GM12878 (cell line): ENCODE data around the gene PLPP7. TPM values are rescaled to one million over a fixed set of nuclear protein-coding genes. Genes with fewer than 3 reads are reported as not detected.

Experiments used
- ATAC-seq: fragments of 200-7000 bp; cut with Tn5 transposase; 3 replicates; pipeline ENCODE4 v1.9.1; 2020; ENCODE audit warnings: mild to moderate bottlenecking, moderate library complexity
- BruUV-seq: library from RNA; stranded (reverse); fragments of 400-500 nt; replicated peaks from 2 replicates; lab custom pipeline; 2021; lab: Mats Ljungman, UMichigan
- CTCF ChIA-PET: fragments of 300-600 bp; sonication (Branson Sonifier 250); formaldehyde crosslinking; extraction: SDS; loops from one replicate; lab custom pipeline; 2021; ENCODE audit warnings: inconsistent platforms; lab: Yijun Ruan, JAX
- POLR2A ChIA-PET: fragments of 350-600 bp; formaldehyde crosslinking; extraction: SDS; loops from one replicate; lab custom pipeline; 2021; ENCODE audit warnings: inconsistent platforms; lab: Charles Lee
- RAD21 ChIA-PET: fragments of 300-600 bp; sonication (Branson Sonifier 250); formaldehyde crosslinking; loops from one replicate; lab custom pipeline; 2023; ENCODE audit warnings: antibody characterized with exemption; ENCODE audit not compliant: unreplicated experiment; lab: Charles Lee
- SMC1A ChIA-PET: fragments of 300-600 bp; sonication (Branson Sonifier 250); formaldehyde crosslinking; loops from one replicate; lab custom pipeline; 2023; ENCODE audit not compliant: unreplicated experiment, uncharacterized antibody; lab: Charles Lee
- DNase-seq: peaks from one replicate; pipeline ENCODE4 v3.0.0-alpha.2; 2011; ENCODE audit warnings: low read depth, low spot score
- FAIRE-seq: peaks from 3 replicates; lab custom pipeline; 2011; peaks lifted over from hg19 to GRCh38; lab: Jason Lieb, UNC
- H2AFZ ChIP-seq: 2 replicates; pipeline ENCODE4 v1.6.0; 2011; ENCODE audit warnings: low read depth, low read length, control low read depth; ENCODE audit not compliant: control insufficient read depth
- H3K27ac ChIP-seq: 2 replicates; pipeline ENCODE4 v1.5.1; 2011; ENCODE audit warnings: control low read depth; ENCODE audit not compliant: control insufficient read depth, insufficient read depth
- H3K27me3 ChIP-seq, 2 experiments: replicated peaks in 1 of 2; 2 replicates each; pipeline versions ENCODE4 v1.6.0 to v1.6.1; 2011; ENCODE audit warnings: low read length in 1 of 2; ENCODE audit not compliant: control insufficient read depth in 2 of 2, insufficient read depth in 2 of 2
- H3K36me3 ChIP-seq, 2 experiments: 2 replicates each; pipeline ENCODE4 v1.5.1; 2011; ENCODE audit warnings: low read length in 1 of 2; ENCODE audit not compliant: control insufficient read depth in 2 of 2, insufficient read depth in 2 of 2
- H3K4me1 ChIP-seq: 2 replicates; pipeline ENCODE4 v1.6.1; 2011; ENCODE audit warnings: mild to moderate bottlenecking, low read length, moderate library complexity, mixed read lengths; ENCODE audit not compliant: control insufficient read depth, insufficient read depth
- H3K4me2 ChIP-seq: 2 replicates; pipeline ENCODE4 v1.6.0; 2011; ENCODE audit warnings: control low read depth; ENCODE audit not compliant: control insufficient read depth, insufficient read depth
- H3K4me3 ChIP-seq: fragments of 200-600 bp; sonication (generic); 2 replicates; pipeline ENCODE4 v1.5.1; 2016
- H3K79me2 ChIP-seq: 2 replicates; pipeline ENCODE4 v1.6.0; 2011; ENCODE audit warnings: low read length; ENCODE audit not compliant: control insufficient read depth, insufficient read depth
- H3K9ac ChIP-seq: 2 replicates; pipeline ENCODE4 v1.8.0; 2011; ENCODE audit warnings: low read length, control low read depth, mixed read lengths; ENCODE audit not compliant: control insufficient read depth, insufficient read depth
- H3K9me3 ChIP-seq: replicated peaks from 3 replicates; pipeline ENCODE4 v1.5.1; 2011; ENCODE audit warnings: mild to moderate bottlenecking, low read length; ENCODE audit not compliant: control insufficient read depth, insufficient read depth
- H4K20me1 ChIP-seq: 2 replicates; pipeline ENCODE4 v1.6.0; 2011; ENCODE audit not compliant: control insufficient read depth, insufficient read depth
- ATF3 ChIP-seq: IDR thresholded peaks from 2 replicates; pipeline ENCODE4 v1.6.1; 2011; ENCODE audit warnings: low read depth, mild to moderate bottlenecking, low read length, moderate library complexity, borderline replicate concordance; ENCODE audit errors: extremely low read depth
- JUNB ChIP-seq: IDR thresholded peaks from 2 replicates; pipeline ENCODE4 v1.6.1; 2016; ENCODE audit warnings: antibody characterized with exemption, mild to moderate bottlenecking
- NKRF ChIP-seq: fragments of 450-650 bp; conservative IDR thresholded peaks from 2 replicates; pipeline ENCODE4 v1.6.1; 2017; ENCODE audit warnings: mild to moderate bottlenecking, moderate library complexity
- PRDM15 ChIP-seq: fragments of 450-650 bp; formaldehyde crosslinking; IDR thresholded peaks from 2 replicates; pipeline ENCODE4 v1.4.0; 2020; ENCODE audit warnings: mild to moderate bottlenecking, moderate library complexity
- RUNX3 ChIP-seq: IDR thresholded peaks from 2 replicates; pipeline ENCODE4 v1.6.1; 2012; ENCODE audit warnings: low read length, inconsistent platforms
- SPI1 ChIP-seq: IDR thresholded peaks from 2 replicates; pipeline ENCODE4 v1.6.1; 2011; ENCODE audit warnings: low read depth, mild to moderate bottlenecking, low read length, moderate library complexity, borderline replicate concordance; ENCODE audit not compliant: insufficient read depth
- TCF3 ChIP-seq: IDR thresholded peaks from 2 replicates; pipeline ENCODE4 v1.6.1; 2012; ENCODE audit warnings: low read depth, mild to moderate bottlenecking, low read length, borderline replicate concordance; ENCODE audit not compliant: insufficient read depth
- TCF7 ChIP-seq: IDR thresholded peaks from 2 replicates; pipeline ENCODE4 v1.6.1; 2014; ENCODE audit warnings: antibody characterized with exemption, borderline replicate concordance
- ZBTB11 ChIP-seq: fragments of 450-650 bp; formaldehyde crosslinking; IDR thresholded peaks from 2 replicates; pipeline ENCODE4 v1.5.0; 2022; ENCODE audit warnings: mild to moderate bottlenecking, missing genetic modification characterization
- WGBS: methylation state at CpG from one replicate; pipeline ENCODE4 v1.1.6; 2016; ENCODE audit warnings: low lambda C conversion rate; ENCODE audit not compliant: insufficient replicate concordance, insufficient coverage; ENCODE audit errors: missing lambda C conversion rate; 5-methylcytosine and 5-hydroxymethylcytosine counted together
- in situ Hi-C: fragments of 300-500 bp; cut with MboI; formaldehyde crosslinking; loops from 9 replicates; pipeline ENCODE4 v1.14.3; 2018; ENCODE audit warnings: mixed read lengths
- intact Hi-C: fragments of 100-400 bp; cut with micrococcal nuclease; formaldehyde crosslinking; loops from one replicate; pipeline ENCODE4 v1.14.2; 2022; ENCODE audit not compliant: unreplicated experiment
- polyA plus RNA-seq, 11 experiments: library from polyadenylated mRNA; depleted of rRNA in 4 of 11; unstranded in 6 of 11; stranded (reverse) in 5 of 11; fragments of >200 nt; fragmentation: Nextera tagmentation in 4 of 11; fragmentation: Illumina TruSeq in 1 of 11; extraction: Ambion mirVana in 4 of 11; extraction: Trizol in 1 of 11; gene quantifications; 1 replicate in 1 of 11; 2 replicates in 10 of 11; pipeline versions ENCODE4 v1.2.1 to v1.2.3, GENCODE V29; 2011 to 2016; ENCODE audit warnings: inconsistent platforms in 2 of 11, missing spikeins in 2 of 11, low read depth in 1 of 11
- total RNA-seq, 4 experiments: library from RNA; depleted of rRNA in 3 of 4; stranded (reverse); fragments of >200 nt in 3 of 4; fragmentation: Illumina TruSeq in 1 of 4; extraction: Trizol in 1 of 4; gene quantifications; 2 replicates each; pipeline versions ENCODE4 v1.2.1 to v1.2.3, GENCODE V29; 2013 to 2021

Gene PLPP7
- total and polyA plus RNA-seq, 10 of the 15 experiments (the other 5 are each of a cell fraction or from before 2014, with no cell fraction given): 0.05 to 1.0 (median 0.40) TPM; not detected in 3

DNA sequence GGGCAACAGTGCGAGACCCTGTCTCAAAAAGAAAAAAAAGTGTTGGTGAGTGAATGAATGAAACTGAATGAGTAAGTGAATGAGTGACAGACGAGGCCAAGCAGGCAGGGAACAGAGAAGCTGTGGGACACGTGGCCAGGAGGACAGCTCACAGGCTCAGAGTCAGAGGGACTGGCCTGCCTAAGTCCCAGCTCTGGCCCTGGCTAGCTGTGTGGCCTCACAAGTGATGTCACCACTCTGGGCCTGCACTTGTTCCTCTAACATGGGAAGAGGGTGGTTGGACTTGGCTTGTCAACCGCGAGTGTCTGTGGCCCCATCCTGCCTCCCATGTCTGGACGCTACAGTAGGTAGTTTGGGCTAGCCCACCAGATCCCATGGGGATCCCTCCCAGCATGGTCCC, 4.7 kb upstream of the PLPP7 start (continued):
- no peak for TF ChIP-seq PRDM15 (CRISPR knock-in tag)
- no peak for TF ChIP-seq JUNB
- TF ChIP-seq RUNX3: no peak

DNA sequence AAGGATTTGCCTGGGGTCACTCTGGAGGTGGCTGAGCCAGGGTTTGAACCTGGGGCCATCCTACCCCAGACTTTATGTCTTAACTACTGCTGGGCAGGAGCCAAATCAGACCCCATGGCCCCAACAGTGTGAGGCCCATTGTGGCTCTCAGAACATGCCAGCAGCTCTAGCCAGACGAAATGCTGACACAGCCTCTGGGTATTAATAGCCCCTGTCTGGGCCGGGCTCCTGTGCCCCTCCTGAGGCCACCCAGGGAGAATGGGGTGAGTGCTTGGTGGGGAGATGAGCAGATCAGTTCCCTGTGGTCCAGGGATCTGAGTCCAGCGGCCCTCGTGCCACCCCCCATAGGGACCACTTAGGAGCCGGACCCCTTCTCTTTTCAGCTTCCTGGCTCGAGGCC, 2.2 kb upstream of the PLPP7 start:
- POLR2A ChIA-PET: no interaction called here
- H2AFZ ChIP-seq: no peak overlapping the region
- H3K27ac ChIP-seq: no peak overlapping the region
- no peak overlapping the region for H3K4me3 ChIP-seq
- H4K20me1 ChIP-seq: no peaks in the 10 kb centered on the region
- peaks cover under 1% of the 10 kb centered on the region in 2 experiments; a peak in 3 of 4 replicates for H3K27me3 ChIP-seq
- H3K4me2 ChIP-seq: no peak overlapping the region
- H3K36me3 ChIP-seq: no peaks in the 10 kb centered on the region
- CTCF ChIA-PET: interaction anchor here (1.5 kb wide), 1 partner anchor 49 kb away, joined by 4 read pairs; no protein-coding TSS in a partner anchor
- SMC1A ChIA-PET: no interaction called here
- WGBS: 37% methylated on average over 6 of the region's 6 CpGs
- RAD21 ChIA-PET: no interaction called here
- intact Hi-C loops: no loop called here
- FAIRE-seq (no peak), DNase-seq (no peak), ATAC-seq (no peak)
- H3K79me2 ChIP-seq: no peaks in the 10 kb centered on the region
- no TSS peak for BruUV-seq
- H3K9ac ChIP-seq: no peak overlapping the region
- in situ Hi-C loops: no loop called here
- no peaks in the 10 kb centered on the region for H3K4me1 ChIP-seq
- no peaks in the 10 kb centered on the region for H3K9me3 ChIP-seq
- TF ChIP-seq TCF3: no peak
- no peak for TF ChIP-seq TCF7
- no peak for TF ChIP-seq ZBTB11 (CRISPR knock-in tag)
- TF ChIP-seq ATF3: no peak
- TF ChIP-seq NKRF: no peak
- TF ChIP-seq SPI1: no peak
